DND-41 (cell line): ENCODE data around the gene SMARCAL1.
A peak's percentile ranks its signal among the peaks of the same experiment; 100 is the strongest.

Experiments
- ATAC-seq: fragments of 200-7000 bp; cut with Tn5 transposase; 3 replicates; pipeline ENCODE4 v1.9.1; 2021; ENCODE audit warnings: low read depth; ENCODE audit not compliant: insufficient read depth
- DNase-seq: peaks from one replicate; pipeline ENCODE4 v3.0.0-alpha.2; 2020
- H2AFZ ChIP-seq: 2 replicates; pipeline ENCODE4 v1.6.0; 2012; ENCODE audit warnings: low read depth, low read length
- H3K27ac ChIP-seq: 2 replicates; pipeline ENCODE4 v1.5.1; 2012; ENCODE audit warnings: low read length, inconsistent platforms
- H3K27me3 ChIP-seq: fragments of 200-600 bp; sonication (generic); 2 replicates; pipeline ENCODE4 v1.6.0; 2012; ENCODE audit warnings: low read length, mild to moderate bottlenecking, inconsistent platforms; ENCODE audit not compliant: insufficient read depth, poor library complexity
- H3K36me3 ChIP-seq: 2 replicates; pipeline ENCODE4 v1.5.1; 2012; ENCODE audit warnings: low read length, inconsistent platforms; ENCODE audit not compliant: insufficient read depth
- H3K4me1 ChIP-seq: 2 replicates; pipeline ENCODE4 v1.5.1; 2012; ENCODE audit warnings: mild to moderate bottlenecking, low read length; ENCODE audit not compliant: insufficient read depth
- H3K4me2 ChIP-seq: 2 replicates; pipeline ENCODE4 v1.6.0; 2012; ENCODE audit warnings: mild to moderate bottlenecking, moderate library complexity, low read length, inconsistent platforms; ENCODE audit not compliant: insufficient read depth
- H3K4me3 ChIP-seq, 2 experiments: fragments of 200-600 bp in 1 of 2; shearing (Covaris generic) in 1 of 2; 2 replicates each; pipeline ENCODE4 v1.5.1; 2012 to 2016; ENCODE audit warnings: inconsistent platforms in 2 of 2, low read length in 2 of 2, mild to moderate bottlenecking in 2 of 2, low read depth in 1 of 2, moderate library complexity in 1 of 2
- H3K79me2 ChIP-seq: 2 replicates; pipeline ENCODE4 v1.6.0; 2012; ENCODE audit warnings: low read length, inconsistent platforms; ENCODE audit not compliant: insufficient read depth
- H3K9ac ChIP-seq: 2 replicates; pipeline ENCODE4 v1.6.0; 2012; ENCODE audit warnings: low read depth, mild to moderate bottlenecking, inconsistent platforms, low read length, moderate library complexity
- H3K9me3 ChIP-seq: 2 replicates; pipeline ENCODE4 v1.5.1; 2012; ENCODE audit warnings: low read length, moderate library complexity, mild to moderate bottlenecking, inconsistent platforms; ENCODE audit not compliant: insufficient read depth, severe bottlenecking
- H4K20me1 ChIP-seq: 2 replicates; pipeline ENCODE4 v1.6.0; 2012; ENCODE audit warnings: low read length; ENCODE audit not compliant: insufficient read depth
- EZH2 ChIP-seq: IDR thresholded peaks from 3 replicates; pipeline ENCODE4 v1.6.1; 2012; ENCODE audit warnings: borderline replicate concordance, low read depth, mild to moderate bottlenecking, moderate library complexity, low read length, inconsistent platforms; ENCODE audit not compliant: severe bottlenecking
- TF ChIP-seq, protein P1 (sequence below): IDR thresholded peaks from 2 replicates; pipeline ENCODE4 v1.5.1; 2012; ENCODE audit warnings: borderline replicate concordance, low read length, moderate library complexity, mild to moderate bottlenecking; ENCODE audit not compliant: poor library complexity, severe bottlenecking; ENCODE audit errors: extremely low read depth

SMARCAL1 gene

DNA sequence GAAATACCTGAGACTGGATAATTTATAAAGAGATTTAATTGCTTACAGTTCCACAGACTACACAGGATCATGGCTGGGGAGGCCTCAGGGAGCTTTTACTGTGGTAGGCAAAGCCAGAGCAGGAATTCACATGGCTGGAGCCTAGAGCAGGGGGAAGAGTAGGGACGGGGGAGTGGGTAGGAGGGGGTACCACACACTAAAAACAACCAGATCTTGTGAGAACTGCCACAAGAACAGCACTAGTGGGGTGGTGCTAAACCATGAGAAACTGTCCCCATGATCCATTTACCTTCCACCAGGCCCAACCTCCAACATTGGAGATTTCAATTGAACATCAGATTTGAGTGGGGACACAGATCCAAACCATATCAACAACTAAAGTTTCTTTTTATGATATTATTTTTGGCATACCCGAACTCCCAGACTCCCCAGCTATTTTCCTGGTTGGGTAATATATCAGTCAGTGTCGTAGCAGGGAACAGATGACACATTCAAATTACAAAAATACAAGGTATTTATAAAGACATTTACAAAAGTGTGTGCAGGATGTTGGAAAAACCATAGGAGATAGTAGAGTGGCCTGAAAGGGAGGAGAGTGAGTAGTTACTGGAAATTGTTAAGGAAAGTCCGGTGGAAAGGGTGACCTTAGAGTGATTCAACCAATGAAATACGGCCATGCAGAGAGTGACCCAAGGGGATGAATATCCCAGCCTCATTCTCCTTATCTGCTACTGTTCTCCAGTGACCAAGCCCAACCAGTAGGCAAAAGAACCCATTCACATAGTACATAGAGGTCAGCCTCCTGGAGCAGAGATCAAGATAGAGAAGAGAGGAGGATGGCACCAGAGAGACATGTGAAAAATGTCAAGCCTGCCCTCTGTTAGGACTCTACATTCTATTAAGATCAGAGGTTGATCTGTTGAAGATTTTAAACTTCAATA lies 95.2 kb downstream of the SMARCAL1 start:
- Histone ChIP-seq H3K9ac (no peak overlapping the region), H3K4me2 (no peak overlapping the region), H3K27ac (no peak overlapping the region), H3K27me3 (no peaks in the 10 kb centered on the region), H3K9me3 (no peaks in the 10 kb centered on the region), H2AFZ (no peak overlapping the region), H3K36me3 (peaks cover 56% of the 10 kb centered on the region), H3K79me2 (peaks cover 4% of the 10 kb centered on the region; the same call in 1 of the 2 replicates), H3K4me3 (no peak overlapping the region), H4K20me1 (peaks cover 19% of the 10 kb centered on the region; the same call in 1 of the 2 replicates), H3K4me1 (no peaks in the 10 kb centered on the region; the same call in 1 of the 2 replicates)
- ATAC-seq (peak; percentile 18; the same call in 1 of the 3 replicates), DNase-seq (no peak)
- no peak for TF ChIP-seq EZH2
- TF ChIP-seq, protein P1, sequence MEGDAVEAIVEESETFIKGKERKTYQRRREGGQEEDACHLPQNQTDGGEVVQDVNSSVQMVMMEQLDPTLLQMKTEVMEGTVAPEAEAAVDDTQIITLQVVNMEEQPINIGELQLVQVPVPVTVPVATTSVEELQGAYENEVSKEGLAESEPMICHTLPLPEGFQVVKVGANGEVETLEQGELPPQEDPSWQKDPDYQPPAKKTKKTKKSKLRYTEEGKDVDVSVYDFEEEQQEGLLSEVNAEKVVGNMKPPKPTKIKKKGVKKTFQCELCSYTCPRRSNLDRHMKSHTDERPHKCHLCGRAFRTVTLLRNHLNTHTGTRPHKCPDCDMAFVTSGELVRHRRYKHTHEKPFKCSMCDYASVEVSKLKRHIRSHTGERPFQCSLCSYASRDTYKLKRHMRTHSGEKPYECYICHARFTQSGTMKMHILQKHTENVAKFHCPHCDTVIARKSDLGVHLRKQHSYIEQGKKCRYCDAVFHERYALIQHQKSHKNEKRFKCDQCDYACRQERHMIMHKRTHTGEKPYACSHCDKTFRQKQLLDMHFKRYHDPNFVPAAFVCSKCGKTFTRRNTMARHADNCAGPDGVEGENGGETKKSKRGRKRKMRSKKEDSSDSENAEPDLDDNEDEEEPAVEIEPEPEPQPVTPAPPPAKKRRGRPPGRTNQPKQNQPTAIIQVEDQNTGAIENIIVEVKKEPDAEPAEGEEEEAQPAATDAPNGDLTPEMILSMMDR: no peak

DNA sequence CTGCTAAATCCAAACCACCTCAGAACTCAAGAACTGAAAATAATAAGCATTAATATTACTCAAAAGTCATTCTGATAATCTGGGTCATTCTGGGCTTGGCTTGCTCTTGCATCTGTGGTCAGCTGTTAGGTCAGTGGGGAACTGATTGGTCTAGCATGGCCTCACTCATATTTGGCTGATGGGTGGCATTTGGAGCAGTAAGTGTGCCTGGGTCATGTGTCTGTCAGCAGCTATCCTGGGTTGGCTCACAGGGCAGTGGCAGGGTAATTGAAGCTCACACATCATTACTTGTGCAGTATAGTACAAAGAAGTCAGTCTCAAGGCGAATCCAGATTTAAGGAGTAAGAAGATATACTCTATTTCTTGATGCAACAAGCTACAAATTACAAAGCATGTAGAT lies 95.9 kb downstream of the SMARCAL1 start:
- H4K20me1 ChIP-seq: peaks cover 12% of the 10 kb centered on the region; the same call in 1 of the 2 replicates
- no peaks in the 10 kb centered on the region for H3K79me2 ChIP-seq
- H3K36me3 ChIP-seq: peaks cover 48% of the 10 kb centered on the region
- no peaks in the 10 kb centered on the region for H3K4me1 ChIP-seq
- no peak overlapping the region for H2AFZ ChIP-seq
- H3K4me2 ChIP-seq: no peak overlapping the region
- no peak overlapping the region for H3K27ac ChIP-seq
- DNase-seq: no peak
- H3K9me3 ChIP-seq: no peaks in the 10 kb centered on the region
- no peak for ATAC-seq
- H3K4me3 ChIP-seq: no peak overlapping the region
- no peak overlapping the region for H3K9ac ChIP-seq
- no peaks in the 10 kb centered on the region for H3K27me3 ChIP-seq
- TF ChIP-seq, protein P1: no peak
- TF ChIP-seq EZH2: no peak

DNA sequence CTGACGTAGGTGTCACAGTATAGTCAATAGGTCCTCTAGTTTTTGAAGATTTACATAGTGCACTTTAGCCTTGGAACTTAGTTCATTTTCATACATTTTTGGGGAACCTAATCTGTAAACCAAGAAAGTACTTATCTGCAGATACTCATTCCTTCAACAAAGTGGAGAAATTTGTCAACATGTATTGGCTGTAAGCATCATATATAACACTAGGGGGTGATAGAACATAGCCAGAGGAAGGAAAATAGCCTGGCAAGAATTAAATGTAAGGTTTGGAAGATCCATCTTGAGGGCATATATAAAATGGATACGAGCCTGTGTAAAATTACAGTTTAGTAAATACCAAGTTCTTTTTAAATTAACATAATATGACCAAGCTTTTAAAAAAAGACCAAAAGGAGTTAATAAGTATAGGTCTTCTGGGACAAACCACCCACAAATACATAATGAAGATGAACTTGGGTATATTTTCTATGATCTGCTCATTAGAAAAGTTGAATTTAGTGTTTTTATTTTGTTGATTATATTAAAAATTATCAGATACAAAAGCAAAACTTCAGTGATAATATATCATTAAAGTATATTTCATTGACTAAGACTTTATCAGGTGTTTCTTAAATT lies 104.6 kb downstream of the SMARCAL1 start:
- no peaks in the 10 kb centered on the region for H3K27me3 ChIP-seq
- H3K27ac ChIP-seq: no peak overlapping the region
- H3K4me2 ChIP-seq: no peak overlapping the region
- H3K4me3 ChIP-seq: no peak overlapping the region
- no peaks in the 10 kb centered on the region for H4K20me1 ChIP-seq
- H3K4me1 ChIP-seq: peaks cover 19% of the 10 kb centered on the region
- DNase-seq (no peak), ATAC-seq (peak; percentile 70)
- H3K36me3 ChIP-seq: peaks cover 11% of the 10 kb centered on the region
- H2AFZ ChIP-seq: no peak overlapping the region
- H3K79me2 ChIP-seq: peaks cover 27% of the 10 kb centered on the region
- no peaks in the 10 kb centered on the region for H3K9me3 ChIP-seq
- H3K9ac ChIP-seq: no peak overlapping the region
- TF ChIP-seq, protein P1: peak; percentile 91
- no peak for TF ChIP-seq EZH2
